Uterus (tissue), 2 donors: ENCODE measurements around the gene BCL7C.

Experiments
- POLR2A ChIP-seq, 2 donors: fragments of 450-650 bp; IDR thresholded peaks; one replicate each; pipeline ENCODE4 v1.6.1; 2016; ENCODE audit warnings: antibody characterized with exemption in 2 of 2, mild to moderate bottlenecking in 1 of 2, moderate library complexity in 1 of 2
- TF ChIP-seq, protein P1 (sequence below), 4 experiments: fragments of 200-600 bp in 2 of 4; fragments of 450-650 bp in 2 of 4; sonication (generic) in 2 of 4; IDR thresholded peaks; one replicate each; pipeline ENCODE4 v1.5.1; 2016 to 2019; ENCODE audit warnings: antibody characterized with exemption in 4 of 4, mild to moderate bottlenecking in 2 of 4, moderate library complexity in 1 of 4

DNA sequence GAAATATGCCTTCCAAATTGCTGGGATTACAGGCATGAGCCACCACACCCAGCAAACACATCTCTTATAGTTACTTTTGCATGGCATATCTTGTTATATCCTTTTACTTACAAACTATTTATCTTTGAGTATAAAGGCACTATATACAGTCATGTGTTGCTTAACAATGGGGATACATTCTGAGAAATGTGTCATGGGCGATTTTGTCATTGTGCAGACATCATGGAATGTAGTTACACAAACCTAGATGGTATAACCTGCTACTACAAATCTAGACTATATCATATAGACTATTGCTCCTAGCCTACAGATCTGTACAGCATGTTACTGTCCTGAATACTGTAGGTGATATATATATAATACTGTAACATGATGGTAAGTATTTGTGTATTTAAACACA lies 43.6 kb downstream of the BCL7C start:
- TF ChIP-seq, protein P1, sequence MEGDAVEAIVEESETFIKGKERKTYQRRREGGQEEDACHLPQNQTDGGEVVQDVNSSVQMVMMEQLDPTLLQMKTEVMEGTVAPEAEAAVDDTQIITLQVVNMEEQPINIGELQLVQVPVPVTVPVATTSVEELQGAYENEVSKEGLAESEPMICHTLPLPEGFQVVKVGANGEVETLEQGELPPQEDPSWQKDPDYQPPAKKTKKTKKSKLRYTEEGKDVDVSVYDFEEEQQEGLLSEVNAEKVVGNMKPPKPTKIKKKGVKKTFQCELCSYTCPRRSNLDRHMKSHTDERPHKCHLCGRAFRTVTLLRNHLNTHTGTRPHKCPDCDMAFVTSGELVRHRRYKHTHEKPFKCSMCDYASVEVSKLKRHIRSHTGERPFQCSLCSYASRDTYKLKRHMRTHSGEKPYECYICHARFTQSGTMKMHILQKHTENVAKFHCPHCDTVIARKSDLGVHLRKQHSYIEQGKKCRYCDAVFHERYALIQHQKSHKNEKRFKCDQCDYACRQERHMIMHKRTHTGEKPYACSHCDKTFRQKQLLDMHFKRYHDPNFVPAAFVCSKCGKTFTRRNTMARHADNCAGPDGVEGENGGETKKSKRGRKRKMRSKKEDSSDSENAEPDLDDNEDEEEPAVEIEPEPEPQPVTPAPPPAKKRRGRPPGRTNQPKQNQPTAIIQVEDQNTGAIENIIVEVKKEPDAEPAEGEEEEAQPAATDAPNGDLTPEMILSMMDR (IDR thresholded peaks at IDR 0.05), result no peak
- no peak for TF ChIP-seq POLR2A (IDR thresholded peaks at IDR 0.05)
